Skeletal muscle cell (primary cell): Measurements from ENCODE around the gene PARVG.
A peak's percentile ranks its signal among the peaks of the same experiment; 100 is the strongest.

Source experiments
- DNase-seq: peaks from one replicate; pipeline ENCODE4 v3.0.0-alpha.2; 2010; ENCODE audit warnings: low read depth
- H3K4me3 ChIP-seq: 2 replicates; pipeline ENCODE4 v1.5.1; 2011; ENCODE audit warnings: low read depth, mild to moderate bottlenecking, control low read depth, low read length, moderate library complexity

PARVG gene

GRCh38 chr22:44180706-44181032, at the start of gene PARVG:
Gene PARVG, plus strand, starts transcription at chr22:44180925. Its CDS starts 2,405 bp downstream, at chr22:44183330.
- no peak for DNase-seq
- no peak within 1 kb of the TSS for H3K4me3 ChIP-seq

DNA sequence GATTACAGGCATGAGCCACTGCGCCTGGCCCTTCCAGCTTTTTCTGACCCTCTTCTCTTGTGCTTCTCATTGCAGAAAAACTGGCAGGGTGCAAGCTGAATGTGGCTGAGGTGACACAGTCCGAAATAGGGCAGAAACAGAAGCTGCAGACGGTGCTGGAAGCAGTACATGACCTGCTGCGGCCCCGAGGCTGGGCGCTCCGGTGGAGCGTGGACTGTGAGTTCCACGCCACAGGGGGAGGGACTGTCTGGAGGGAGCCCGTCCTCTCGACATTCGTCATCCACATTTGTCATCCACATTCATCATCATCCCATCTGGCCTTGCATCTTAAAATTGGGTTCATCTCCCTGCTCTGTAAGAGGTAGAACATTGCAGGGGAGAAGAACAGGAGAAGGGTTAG, 49.3 kb upstream of the PARVG start:
- DNase-seq, result no peak
- H3K4me3 ChIP-seq, result no peak overlapping the region

GRCh38 chr22:44131989-44132685, 48.6 kb upstream of the PARVG start:
- H3K4me3 ChIP-seq, result no peak overlapping the region
- DNase-seq, result no peak

GRCh38 chr22:44132724-44133123, 48.0 kb upstream of the PARVG start:
- H3K4me3 ChIP-seq, result no peak overlapping the region
- DNase-seq, result no peak

GRCh38 chr22:44133161-44133560, 47.6 kb upstream of the PARVG start:
- H3K4me3 ChIP-seq, result no peak overlapping the region
- no peak for DNase-seq

- H3K4me3 ChIP-seq, result no peak overlapping the region
- peak; percentile 42 for DNase-seq
Observed at GRCh38 chr22:44133901-44134571, 46.7 kb upstream of the PARVG start.

- DNase-seq, result no peak
- H3K4me3 ChIP-seq, result no peak overlapping the region
Observed at GRCh38 chr22:44136112-44136511, 44.6 kb upstream of the PARVG start.

DNA sequence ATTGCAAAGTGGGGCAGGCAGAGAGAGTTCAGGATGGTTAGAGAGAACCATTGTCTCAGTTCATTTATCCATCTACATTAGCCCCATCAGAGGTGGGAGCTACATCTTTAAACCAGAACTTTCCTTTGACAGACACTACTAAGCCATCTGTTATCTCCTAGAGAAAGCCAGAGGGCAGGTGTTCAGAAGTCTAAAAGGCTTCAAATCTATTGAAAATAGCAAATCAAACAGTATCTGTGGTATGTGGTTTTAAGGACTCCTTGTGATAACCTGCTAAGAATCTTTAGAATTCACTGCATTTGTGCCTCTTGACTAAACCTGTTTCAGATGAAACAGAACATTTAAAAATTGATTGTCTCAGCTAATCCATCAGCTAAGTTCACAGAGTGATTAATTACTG, 43.9 kb upstream of the PARVG start:
- no peak for DNase-seq
- no peak overlapping the region for H3K4me3 ChIP-seq

DNA sequence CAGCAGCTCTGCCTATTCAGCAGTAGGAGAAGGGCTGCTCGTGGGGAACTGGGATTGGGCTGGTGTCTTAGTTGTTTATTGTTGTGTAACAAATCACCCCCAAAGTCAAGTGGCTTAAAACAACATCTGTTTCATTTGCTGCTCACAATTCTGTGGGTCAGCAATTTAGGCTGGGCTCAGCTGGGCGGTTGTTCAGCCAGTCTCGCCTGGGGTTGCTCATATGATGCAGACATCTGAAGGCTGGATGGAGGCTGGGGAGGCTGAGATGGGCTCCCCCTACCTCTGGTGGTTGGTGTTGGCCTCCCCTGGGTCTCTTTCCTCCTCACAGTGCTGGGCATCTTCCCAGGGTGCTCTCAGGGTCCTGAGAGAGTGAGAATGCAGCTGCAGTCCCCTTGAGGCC, 43.3 kb upstream of the PARVG start:
- H3K4me3 ChIP-seq, result no peak overlapping the region
- DNase-seq, result no peak

GRCh38 chr22:44139773-44140172, 41.0 kb upstream of the PARVG start:
- H3K4me3 ChIP-seq, result no peak overlapping the region
- DNase-seq, result no peak

GRCh38 chr22:44142421-44143104, 38.2 kb upstream of the PARVG start:
- H3K4me3 ChIP-seq, result no peak overlapping the region
- DNase-seq, result no peak

DNA sequence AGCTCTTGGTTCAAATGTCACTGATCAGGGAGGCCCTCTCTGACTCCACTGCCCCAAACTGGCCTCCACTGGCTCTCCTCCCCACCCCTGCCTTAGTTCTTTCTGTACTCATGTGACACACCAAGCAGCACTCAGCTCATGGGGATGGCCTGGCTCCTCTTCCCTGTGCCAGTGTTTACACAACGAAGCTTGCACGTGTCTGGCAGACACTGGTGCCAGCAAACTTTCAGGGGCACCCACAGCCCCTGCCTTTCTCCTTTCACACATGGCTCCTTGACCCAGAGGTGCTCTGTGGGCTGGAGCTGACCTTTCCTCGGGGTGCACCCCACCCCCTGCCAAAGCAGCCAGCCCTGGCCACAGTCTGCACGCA, 37.6 kb upstream of the PARVG start:
- no peak for DNase-seq
- H3K4me3 ChIP-seq, result no peak overlapping the region

GRCh38 chr22:44143579-44143978, 37.1 kb upstream of the PARVG start:
- no peak for DNase-seq
- H3K4me3 ChIP-seq, result no peak overlapping the region

DNA sequence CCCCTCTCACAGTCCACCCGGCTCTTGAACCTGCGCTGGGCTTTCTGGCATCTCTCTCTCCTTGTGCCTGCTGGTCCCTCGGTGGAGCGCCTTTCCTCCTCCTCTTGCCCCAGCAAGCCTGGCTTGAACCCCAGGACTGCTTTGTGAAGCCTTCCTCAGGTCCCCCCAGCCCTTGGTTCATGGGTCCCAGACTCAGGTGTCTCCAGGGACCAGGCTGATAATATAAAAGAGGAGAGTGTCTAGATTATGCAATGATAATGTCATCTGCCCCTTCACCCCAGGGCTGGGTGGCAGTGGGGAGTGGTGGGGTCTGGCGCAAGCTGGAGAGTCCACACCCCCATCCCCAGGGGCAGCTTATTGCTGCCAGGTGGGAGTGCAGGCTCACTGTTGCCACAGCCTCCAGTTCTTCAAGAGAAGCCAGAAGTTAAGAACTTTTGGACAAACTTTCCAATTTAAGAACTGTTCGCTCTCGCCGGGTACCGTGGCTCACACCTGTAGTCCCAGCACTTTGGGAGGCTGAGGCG, 36.6 kb upstream of the PARVG start:
- no peak for DNase-seq
- H3K4me3 ChIP-seq, result no peak overlapping the region

GRCh38 chr22:44145544-44145943, 35.2 kb upstream of the PARVG start:
- no peak for DNase-seq
- H3K4me3 ChIP-seq, result no peak overlapping the region

DNA sequence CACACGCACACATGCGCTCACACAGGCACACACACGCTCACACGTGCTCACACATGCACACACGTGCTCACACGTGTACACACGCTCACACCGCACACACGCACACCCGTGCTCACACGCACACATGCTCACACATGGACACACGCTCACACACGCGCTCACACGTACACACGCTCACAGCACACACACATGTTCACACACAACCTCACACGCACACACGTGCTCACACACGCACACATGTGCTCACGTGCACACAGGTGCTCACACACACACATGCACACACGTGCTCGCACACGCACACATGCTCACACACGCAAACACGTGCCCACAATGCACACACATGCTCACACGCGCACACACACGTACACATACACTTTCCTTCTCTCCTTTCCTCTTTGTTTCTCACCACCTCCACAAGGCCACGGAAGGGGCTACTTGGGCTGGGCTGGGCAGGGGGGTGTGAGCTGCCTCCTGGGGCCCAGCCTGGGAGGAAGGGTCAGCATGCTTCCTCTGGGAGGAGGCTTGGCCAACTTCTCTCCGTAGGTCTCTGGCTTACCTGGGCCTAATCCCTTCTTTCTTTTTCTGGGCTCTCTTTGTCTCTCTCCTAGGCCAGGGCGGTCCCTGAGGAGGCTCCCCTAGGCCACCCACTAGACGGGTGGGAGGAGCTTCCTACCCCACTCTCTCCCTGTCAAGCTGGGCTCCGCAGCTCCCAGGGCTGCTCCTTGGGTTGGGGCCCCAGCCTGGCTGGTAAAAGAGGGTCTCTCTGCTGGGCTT, 34.5 kb upstream of the PARVG start:
- DNase-seq, result no peak

GRCh38 chr22:44147008-44147645, 33.6 kb upstream of the PARVG start:
- DNase-seq, result no peak

More for the DNA sequence above, 34.5 kb upstream of the PARVG start:
- no peak overlapping the region for H3K4me3 ChIP-seq

DNA sequence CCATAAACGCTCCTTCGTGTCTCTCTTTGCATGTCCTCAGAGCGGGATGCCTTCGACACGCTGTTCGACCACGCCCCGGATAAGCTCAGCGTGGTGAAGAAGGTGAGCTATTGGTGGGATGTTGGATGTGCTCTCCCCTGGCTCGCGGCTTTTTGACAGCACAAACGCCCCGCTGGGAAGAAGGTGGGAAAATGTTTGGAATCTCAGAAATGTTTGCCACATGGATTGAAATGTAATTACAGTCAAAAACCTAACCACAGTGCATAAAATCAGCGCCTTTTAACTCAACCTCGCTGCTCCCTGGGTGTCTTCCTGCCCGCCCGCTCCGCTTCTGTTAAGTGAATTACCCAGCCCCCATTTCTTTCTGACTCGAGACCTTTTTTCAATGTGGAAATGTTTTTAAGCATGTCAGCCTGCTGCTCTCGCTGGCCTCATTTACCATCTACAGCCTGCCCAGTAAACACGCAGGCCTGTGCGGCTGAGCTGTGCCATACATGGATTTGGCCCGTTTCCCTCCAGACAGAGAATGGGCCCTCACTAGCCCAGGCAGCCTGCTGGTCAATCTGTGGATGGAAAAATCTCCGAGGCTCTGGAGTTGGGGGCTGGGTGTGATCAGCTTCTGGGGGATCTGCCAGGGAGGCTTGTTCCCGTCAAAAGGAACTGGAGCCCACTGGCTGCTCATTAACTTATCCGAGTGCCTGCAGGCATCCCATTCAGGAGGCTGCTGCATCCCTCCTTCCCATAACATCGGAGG, 32.7 kb upstream of the PARVG start:
- no peak overlapping the region for H3K4me3 ChIP-seq
- DNase-seq, result no peak

More at GRCh38 chr22:44147008-44147645, 33.6 kb upstream of the PARVG start:
- no peak overlapping the region for H3K4me3 ChIP-seq

GRCh38 chr22:44151676-44152075, 29.0 kb upstream of the PARVG start:
- no peak overlapping the region for H3K4me3 ChIP-seq
- DNase-seq, result no peak
